Small intestine (tissue), 7 donors: ENCODE results near the gene WAS. TPM values are rescaled to one million over a fixed set of nuclear protein-coding genes. Genes with fewer than 3 reads are reported as not detected.

Source experiments
- DNase-seq, 2 donors: peaks; one replicate each; pipeline versions ENCODE4 v3.0.0 to v3.0.0-alpha.2; 2013
- FAIRE-seq: peaks from 2 replicates; lab custom pipeline; 2012; peaks lifted over from hg19 to GRCh38; lab: Jason Lieb, UNC
- H3K27ac ChIP-seq, 3 donors: one replicate each; pipeline ENCODE4 v1.5.1; 2013; ENCODE audit warnings: low read length in 2 of 3, mild to moderate bottlenecking in 2 of 3, control low read depth in 1 of 3, inconsistent platforms in 1 of 3, low read depth in 1 of 3, moderate library complexity in 1 of 3
- H3K27me3 ChIP-seq, 3 donors: one replicate each; pipeline ENCODE4 v1.6.1; 2013; ENCODE audit warnings: low read length in 3 of 3, inconsistent platforms in 1 of 3; ENCODE audit not compliant: control insufficient read depth in 3 of 3, insufficient read depth in 3 of 3
- H3K36me3 ChIP-seq, 3 donors: one replicate each; pipeline ENCODE4 v1.6.1; 2013; ENCODE audit warnings: low read length in 3 of 3, inconsistent platforms in 1 of 3, low read depth in 1 of 3, mild to moderate bottlenecking in 1 of 3, moderate library complexity in 1 of 3; ENCODE audit not compliant: control insufficient read depth in 3 of 3, insufficient read depth in 2 of 3
- H3K4me1 ChIP-seq, 3 donors: one replicate each; pipeline ENCODE4 v1.6.1; 2013; ENCODE audit warnings: low read length in 2 of 3, inconsistent platforms in 1 of 3, low read depth in 1 of 3, mild to moderate bottlenecking in 1 of 3, moderate library complexity in 1 of 3; ENCODE audit not compliant: control insufficient read depth in 3 of 3, insufficient read depth in 2 of 3
- H3K4me3 ChIP-seq, 3 donors: one replicate each; pipeline ENCODE4 v1.5.1; 2013; ENCODE audit warnings: low read length in 3 of 3, control low read depth in 1 of 3, inconsistent platforms in 1 of 3, low read depth in 1 of 3, mild to moderate bottlenecking in 1 of 3, moderate library complexity in 1 of 3
- H3K9me3 ChIP-seq, 2 donors: one replicate each; pipeline ENCODE4 v1.6.1; 2013; ENCODE audit warnings: low read depth in 1 of 2, low read length in 1 of 2; ENCODE audit not compliant: control insufficient read depth in 2 of 2, insufficient read depth in 1 of 2
- WGBS, 3 donors: extraction: QIAGEN DNeasy Blood & Tissue Kit; methylation state at CpG; one replicate each; pipeline ENCODE4 v1.1.7; 2013; 5-methylcytosine and 5-hydroxymethylcytosine counted together
- polyA plus RNA-seq, 4 donors: library from polyadenylated mRNA; stranded (reverse) in 3 of 4; unstranded in 1 of 4; fragments of 200-250 nt in 3 of 4; fragments of 120-200 nt in 1 of 4; gene quantifications; one replicate each; pipeline versions ENCODE4 v1.2.1 to v1.2.3, GENCODE V29; 2013
- donor health status: healthy with polysubstance abuse.
- donor health status: control.
- donor health status: control.
- donor health status: Bipolar disorder and iron deficiency.
- donor health status: healthy.

WAS gene
- polyA plus RNA-seq, 4 donors, result 1.1 to 6.2 (median 4.8) TPM

GRCh38 chrX:48715876-48716502 is 32.4 kb downstream of the WAS start:
- Histone ChIP-seq H3K27ac (no peak overlapping the region), H3K36me3 (no peaks in the 10 kb centered on the region), H3K9me3 (no peaks in the 10 kb centered on the region), H3K4me3 (no peak overlapping the region), H3K4me1 (peaks cover 0 to 3% (median 0%) of the 10 kb centered on the region in 3 donors), H3K27me3 (no peaks in the 10 kb centered on the region)
- 71 to 78% (median 76%) methylated on average over 4 of the region's 4 CpGs for WGBS, 3 donors
- FAIRE-seq, result no peak
- no peak for DNase-seq

DNA sequence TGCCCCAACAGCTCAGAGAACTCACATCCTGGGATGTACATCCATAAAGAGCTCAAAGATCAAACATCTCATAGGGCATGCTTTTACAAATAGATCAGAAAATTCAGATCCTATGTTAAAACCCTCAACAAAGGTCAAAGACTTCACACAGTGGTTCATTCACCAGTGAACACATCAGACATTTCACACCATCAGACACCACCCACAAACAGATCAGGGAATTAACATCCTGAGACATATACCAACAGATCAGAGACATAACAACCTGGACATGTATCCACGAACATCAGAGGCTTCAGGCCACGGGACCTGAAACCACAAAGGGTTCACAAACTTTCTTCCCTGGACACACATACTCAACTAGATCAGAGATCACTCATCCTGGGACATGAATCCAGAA is 36.4 kb downstream of the WAS start:
- no peak for DNase-seq
- Histone ChIP-seq H3K9me3 (no peaks in the 10 kb centered on the region), H3K27me3 (no peaks in the 10 kb centered on the region), H3K27ac (peak overlapping the region in 1 of 3 donors; percentile 54), H3K4me3 (no peak overlapping the region), H3K36me3 (no peaks in the 10 kb centered on the region), H3K4me1 (no peaks in the 10 kb centered on the region)
- no peak for FAIRE-seq
- WGBS, 3 donors, result 44 to 79% (median 63%) methylated on average over 2 of the region's 2 CpGs

DNA sequence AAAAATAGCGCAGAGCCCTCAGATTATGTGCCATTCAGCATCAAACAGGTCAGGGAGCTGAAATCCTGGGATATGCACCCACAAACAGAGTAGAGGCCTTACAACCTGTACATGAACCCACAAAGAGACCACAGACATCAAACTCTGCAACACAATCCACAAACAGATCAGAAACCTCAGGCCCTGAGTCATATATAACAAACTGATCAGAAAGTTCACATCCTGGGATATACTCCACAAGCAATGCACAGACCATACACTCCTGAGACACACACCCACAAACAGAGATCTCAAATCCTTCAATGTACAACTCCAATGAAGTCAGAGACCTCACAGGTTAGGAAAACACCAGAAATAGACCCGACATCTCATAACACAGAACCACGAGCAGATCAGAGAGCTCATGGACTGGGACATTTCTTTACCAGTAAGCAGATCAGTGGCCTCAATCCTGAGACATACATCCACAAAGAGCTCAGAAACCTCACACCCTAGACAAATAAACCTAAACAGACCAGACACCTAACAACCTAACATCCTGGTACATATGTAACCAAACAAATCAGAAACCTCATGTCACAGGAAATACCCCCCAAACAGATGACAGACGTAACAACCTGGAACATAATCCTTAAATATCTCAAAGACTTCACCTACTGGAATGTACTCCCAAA is 37.1 kb downstream of the WAS start:
- H3K27me3 ChIP-seq, result no peaks in the 10 kb centered on the region
- no peak for DNase-seq
- no peak for FAIRE-seq
- no peaks in the 10 kb centered on the region for H3K36me3 ChIP-seq
- no peak overlapping the region for H3K4me3 ChIP-seq
- 68 to 79% (median 77%) methylated on average over 4 of the region's 4 CpGs for WGBS, 3 donors
- H3K9me3 ChIP-seq, result no peaks in the 10 kb centered on the region
- H3K27ac ChIP-seq, result peak overlapping the region in 1 of 3 donors; percentile 45
- H3K4me1 ChIP-seq, result no peaks in the 10 kb centered on the region

GRCh38 chrX:48721916-48722315 is 38.3 kb downstream of the WAS start:
- no peak overlapping the region for H3K4me3 ChIP-seq
- DNase-seq, result no peak
- H3K36me3 ChIP-seq, result no peaks in the 10 kb centered on the region
- H3K27ac ChIP-seq, result no peak overlapping the region
- no peaks in the 10 kb centered on the region for H3K27me3 ChIP-seq
- H3K4me1 ChIP-seq, result no peaks in the 10 kb centered on the region
- FAIRE-seq, result no peak
- H3K9me3 ChIP-seq, result no peaks in the 10 kb centered on the region

DNA sequence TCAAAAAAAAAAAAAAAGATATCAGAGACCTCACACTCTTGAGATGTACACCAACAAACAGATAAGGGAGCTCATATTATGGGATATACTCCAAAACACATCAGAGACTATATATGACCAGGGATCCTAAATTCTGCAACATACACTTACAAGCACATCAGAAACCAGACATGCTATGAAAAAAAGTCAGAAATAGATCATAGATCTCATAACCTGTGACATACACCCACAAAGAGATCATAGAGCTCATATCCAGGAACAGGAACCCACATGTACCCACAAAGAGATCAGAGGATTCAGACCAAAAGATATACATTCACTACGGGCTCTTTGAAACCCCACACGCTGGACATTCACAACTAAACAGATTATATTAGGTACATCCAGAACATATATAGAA is 43.0 kb downstream of the WAS start:
- DNase-seq (no peak), FAIRE-seq (no peak)
- H3K4me1 ChIP-seq, result no peaks in the 10 kb centered on the region
- no peak overlapping the region for H3K27ac ChIP-seq
- WGBS, 3 donors, result 73 to 81% (median 76%) methylated on average over 2 of the region's 2 CpGs
- H3K9me3 ChIP-seq, result no peaks in the 10 kb centered on the region
- no peaks in the 10 kb centered on the region for H3K27me3 ChIP-seq
- H3K36me3 ChIP-seq, result no peaks in the 10 kb centered on the region
- H3K4me3 ChIP-seq, result no peak overlapping the region

DNA sequence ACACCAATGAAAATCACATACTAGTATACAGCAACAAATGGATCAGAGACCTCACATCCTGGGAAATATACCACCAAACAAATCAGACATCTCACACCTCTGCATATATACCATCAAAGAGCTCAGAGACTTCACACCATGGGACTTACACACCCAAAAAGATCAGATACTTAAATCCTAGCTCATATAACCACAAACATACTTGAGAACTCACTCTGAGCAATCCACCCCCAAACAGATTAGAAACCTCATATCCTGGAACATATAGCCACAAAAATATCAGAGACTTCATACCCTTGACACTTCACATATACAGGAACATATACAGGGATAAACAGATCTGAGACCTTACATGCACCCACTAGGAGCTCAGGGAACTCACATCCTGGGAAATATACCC is 45.1 kb downstream of the WAS start:
- FAIRE-seq, result no peak
- Histone ChIP-seq H3K4me1 (no peaks in the 10 kb centered on the region), H3K27ac (no peak overlapping the region), H3K9me3 (no peaks in the 10 kb centered on the region), H3K4me3 (no peak overlapping the region), H3K27me3 (no peaks in the 10 kb centered on the region), H3K36me3 (no peaks in the 10 kb centered on the region)
- DNase-seq, result no peak

- 88 to 100% (median 91%) methylated on average over 1 of the region's 1 CpG for WGBS, 3 donors
- DNase-seq, result no peak
- Histone ChIP-seq H3K36me3 (no peaks in the 10 kb centered on the region), H3K9me3 (no peaks in the 10 kb centered on the region), H3K27ac (peak overlapping the region in 1 of 3 donors; percentile 50), H3K4me3 (peak overlapping the region in 1 of 3 donors; percentile 7), H3K4me1 (no peaks in the 10 kb centered on the region), H3K27me3 (no peaks in the 10 kb centered on the region)
- FAIRE-seq, result no peak
Measured at GRCh38 chrX:48736303-48736702, 52.7 kb downstream of the WAS start.

- Histone ChIP-seq H3K9me3 (no peaks in the 10 kb centered on the region), H3K36me3 (no peaks in the 10 kb centered on the region), H3K27me3 (no peaks in the 10 kb centered on the region), H3K27ac (peak overlapping the region in 1 of 3 donors; percentile 50), H3K4me1 (no peaks in the 10 kb centered on the region), H3K4me3 (peak overlapping the region in 1 of 3 donors; percentile 7)
- FAIRE-seq (no peak), DNase-seq (no peak)
- 6 to 30% (median 23%) methylated on average over 10 of the region's 10 CpGs for WGBS, 3 donors
Measured at GRCh38 chrX:48736878-48737212, 53.2 kb downstream of the WAS start.
